ACHN (cell line): ENCODE data around the gene UBE2E1.
A peak's percentile ranks its signal among the peaks of the same experiment; 100 is the strongest.
"Not testable (repeated sequence)": the region's sequence is repeated elsewhere in the genome, so short reads cannot be mapped to it uniquely, and the experiment has no call there.

Source experiments
- DNase-seq: peaks from one replicate; pipeline ENCODE4 v3.0.0-alpha.2; 2015
- in situ Hi-C: cut with HindIII; loops from 2 replicates; pipeline ENCODE4 v1.10.0; 2017; ENCODE audit warnings: low sequenced_read_pairs, low pct_ligation_motif_present, low pct_unique_long_range_greater_than_20kb

The UBE2E1 gene

GRCh38 chr3:23894254-23895061, 88.7 kb downstream of the UBE2E1 start:
- in situ Hi-C loops = no loop called here
- no peak for DNase-seq

GRCh38 chr3:23895181-23895580, 89.4 kb downstream of the UBE2E1 start:
- no peak for DNase-seq
- in situ Hi-C loops = no loop called here

GRCh38 chr3:23900744-23901143, 95.0 kb downstream of the UBE2E1 start:
- no peak for DNase-seq
- in situ Hi-C loops = no loop called here

GRCh38 chr3:23904545-23904944, 98.8 kb downstream of the UBE2E1 start:
- in situ Hi-C loops = no loop called here
- no peak for DNase-seq

GRCh38 chr3:23909341-23909740, 103.6 kb downstream of the UBE2E1 start:
- in situ Hi-C loops = no loop called here
- DNase-seq = no peak

- DNase-seq = no peak
- in situ Hi-C loops = no loop called here
Measured at GRCh38 chr3:23911397-23911796, 105.6 kb downstream of the UBE2E1 start.

- DNase-seq, in situ Hi-C loops: not testable (repeated sequence)
Measured at GRCh38 chr3:23912335-23912734, 106.6 kb downstream of the UBE2E1 start.

- no peak for DNase-seq
Measured at GRCh38 chr3:23913182-23913581, 107.4 kb downstream of the UBE2E1 start.

GRCh38 chr3:23913873-23914743, 108.4 kb downstream of the UBE2E1 start:
- in situ Hi-C loops = no loop called here
- DNase-seq = no peak

More at GRCh38 chr3:23913182-23913581, 107.4 kb downstream of the UBE2E1 start:
- in situ Hi-C loops = no loop called here

- no peak for DNase-seq
Measured at GRCh38 chr3:23915537-23916108, 109.9 kb downstream of the UBE2E1 start.

GRCh38 chr3:23916152-23916885, 110.6 kb downstream of the UBE2E1 start:
- no peak for DNase-seq
- in situ Hi-C loops = no loop called here

More at GRCh38 chr3:23915537-23916108, 109.9 kb downstream of the UBE2E1 start:
- in situ Hi-C loops = no loop called here

GRCh38 chr3:23916886-23917678, 111.3 kb downstream of the UBE2E1 start, which contains the start of the genes NKIRAS1 and RPL15:
Gene NKIRAS1, minus strand, starts transcription at chr3:23916990. Its CDS starts 6,086 bp downstream, at chr3:23910904.
Gene RPL15, plus strand, starts transcription at chr3:23917132. Its CDS starts 728 bp downstream, at chr3:23917860.
- in situ Hi-C loops = no loop called here
- DNase-seq = peak; percentile 96

GRCh38 chr3:23917679-23918303, 112.0 kb downstream of the UBE2E1 start:
- in situ Hi-C loops, DNase-seq: not testable (repeated sequence)

- in situ Hi-C loops, DNase-seq: not testable (repeated sequence)
Measured at GRCh38 chr3:23918331-23918730, 112.6 kb downstream of the UBE2E1 start.

GRCh38 chr3:23919628-23920027, 113.9 kb downstream of the UBE2E1 start:
- DNase-seq = no peak
- in situ Hi-C loops = no loop called here

- DNase-seq = no peak
- in situ Hi-C loops = no loop called here
Measured at GRCh38 chr3:23920151-23920655, 114.4 kb downstream of the UBE2E1 start.

GRCh38 chr3:23921052-23921511, 115.3 kb downstream of the UBE2E1 start:
- in situ Hi-C loops = no loop called here
- DNase-seq = no peak
